Activated CD8-positive, alpha-beta memory T cell treated with anti-CD3 and anti-CD28 coated beads, Interleukin-2, amount 50 U/mL, for 1 hour (primary cell): ENCODE results near the gene CDKN2D.

Source experiments
- DNase-seq: peaks from one replicate; pipeline ENCODE4 v3.0.0-alpha.2; 2020; ENCODE audit errors: extremely low read depth

The CDKN2D gene

DNA sequence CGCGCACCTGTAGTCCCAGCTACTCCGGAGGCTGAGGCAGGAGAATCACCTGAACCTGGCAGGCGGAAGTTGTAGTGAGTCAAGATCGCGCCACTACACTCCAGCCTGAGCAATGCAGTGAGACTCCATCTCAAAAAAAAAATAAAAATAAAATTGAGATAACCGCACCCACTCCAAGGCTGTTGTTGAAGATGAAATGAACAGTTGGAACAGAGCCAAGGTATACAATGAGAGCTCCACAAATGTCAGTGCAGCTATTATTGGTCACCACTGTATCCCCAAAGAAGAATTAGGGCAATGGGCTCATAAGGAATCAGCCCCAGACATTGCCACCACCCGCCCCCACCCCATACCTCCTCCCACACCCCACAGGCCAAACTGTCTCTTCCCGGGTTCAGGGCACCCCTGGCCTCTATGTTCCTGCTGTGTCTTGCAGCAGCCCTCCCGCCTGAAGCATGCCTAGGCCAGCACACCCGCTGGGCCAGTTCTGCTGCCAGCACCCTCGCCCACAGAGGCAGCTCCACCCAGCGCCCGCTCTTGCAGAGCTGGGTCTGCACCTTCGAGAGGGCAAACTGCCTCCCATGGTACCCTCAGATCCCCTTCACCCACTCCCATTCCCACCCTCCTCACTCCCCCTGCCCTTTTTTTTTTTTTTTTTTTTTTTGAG lies 48.0 kb downstream of the CDKN2D start:
- no peak for DNase-seq

DNA sequence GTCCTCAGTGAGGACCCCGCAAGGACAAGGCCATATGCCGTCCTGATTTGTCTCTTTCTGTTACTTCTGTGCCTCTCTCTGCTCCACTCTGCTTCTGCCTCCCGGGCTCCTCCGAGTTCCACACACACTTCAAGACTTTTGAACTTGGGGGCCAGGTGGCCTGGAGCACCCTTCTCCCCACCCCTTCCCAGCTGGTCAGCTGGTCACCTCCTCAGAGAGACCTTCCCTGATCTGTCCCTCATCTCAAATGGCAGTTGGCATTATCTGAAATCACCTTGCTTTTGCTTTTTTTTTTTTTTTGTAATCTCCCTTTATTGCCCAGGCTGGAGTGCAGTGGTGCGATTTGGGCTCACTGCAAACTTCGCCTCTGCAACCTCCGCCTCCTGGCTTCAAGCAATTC lies 49.4 kb downstream of the CDKN2D start:
- DNase-seq, result no peak

DNA sequence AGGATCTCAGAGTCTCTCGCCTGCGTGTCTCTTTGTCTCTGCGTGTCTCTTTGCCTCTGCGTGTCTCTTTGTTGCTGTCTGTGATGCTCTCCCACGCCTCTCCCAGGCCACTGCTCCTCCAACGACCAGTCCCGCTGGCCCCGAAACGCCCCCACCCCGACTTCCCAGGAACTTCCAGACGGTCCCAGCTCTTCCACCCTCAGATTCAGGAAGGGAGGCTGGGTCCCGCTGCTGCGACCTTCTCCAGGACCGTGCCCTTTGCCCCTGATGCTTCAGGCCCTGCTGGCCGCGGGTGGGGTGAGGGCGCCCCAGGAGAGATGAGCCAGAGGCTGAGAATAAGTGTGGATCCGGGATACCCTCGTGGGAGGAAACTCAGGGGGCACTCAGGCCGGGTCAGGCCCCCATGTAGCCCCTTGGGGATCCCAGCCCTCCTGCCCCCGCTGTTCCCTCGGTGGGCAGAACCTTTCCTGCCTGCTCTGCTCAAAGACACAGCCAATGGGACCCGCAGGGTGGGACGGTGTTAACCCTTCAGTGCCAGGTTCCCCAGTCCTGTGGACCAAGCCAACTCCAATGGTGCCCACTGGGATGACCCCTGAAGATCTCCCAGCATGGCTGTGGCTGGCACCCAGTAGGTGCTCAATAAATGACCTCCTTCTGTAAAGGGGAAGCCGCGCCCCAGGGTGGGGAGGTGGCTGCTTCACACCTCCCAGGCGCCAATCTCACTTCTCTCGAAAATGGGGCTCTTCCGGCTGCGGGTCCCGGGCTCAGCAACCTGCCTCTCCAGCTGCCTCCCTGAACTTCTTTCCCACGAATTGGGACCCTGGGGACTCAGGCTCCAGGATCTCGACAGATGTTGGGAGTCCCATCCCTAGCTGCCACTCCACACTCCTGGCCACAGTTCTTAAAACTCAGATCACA lies 50.1 kb downstream of the CDKN2D start:
- DNase-seq, result no peak

DNA sequence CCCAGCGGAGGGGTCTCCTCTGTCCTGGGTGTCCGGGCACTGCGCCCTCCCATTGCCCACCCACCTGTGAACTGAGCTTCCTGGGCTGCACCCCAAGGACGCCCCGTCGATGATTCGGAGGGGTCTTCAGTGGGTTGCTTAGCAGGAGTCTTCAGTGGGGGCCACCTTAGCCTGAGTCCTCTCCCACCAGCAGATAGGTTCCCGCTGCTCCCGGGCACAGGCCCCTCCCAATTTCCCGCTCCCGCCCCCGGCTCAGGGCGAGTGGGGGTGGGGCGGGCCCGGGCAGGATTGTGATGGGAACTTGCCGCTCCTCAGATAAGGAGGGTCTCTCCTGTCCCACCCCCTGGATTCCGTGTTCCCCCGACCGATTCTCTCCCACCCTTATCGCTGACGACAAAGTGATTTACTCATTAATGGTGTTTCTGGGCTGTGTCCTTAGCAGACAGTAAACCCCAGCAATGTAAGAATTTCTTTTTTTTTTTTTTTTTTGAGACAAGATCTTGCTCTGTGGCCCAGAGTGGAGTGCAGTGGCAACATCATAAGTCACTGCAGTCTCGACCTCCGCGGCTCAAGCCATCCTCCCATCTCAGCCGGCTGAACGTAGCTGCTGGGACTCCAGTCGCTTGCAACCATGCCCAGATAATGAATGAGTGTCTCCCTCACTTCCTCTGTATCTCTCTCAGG lies 50.9 kb downstream of the CDKN2D start:
- DNase-seq, result no peak

DNA sequence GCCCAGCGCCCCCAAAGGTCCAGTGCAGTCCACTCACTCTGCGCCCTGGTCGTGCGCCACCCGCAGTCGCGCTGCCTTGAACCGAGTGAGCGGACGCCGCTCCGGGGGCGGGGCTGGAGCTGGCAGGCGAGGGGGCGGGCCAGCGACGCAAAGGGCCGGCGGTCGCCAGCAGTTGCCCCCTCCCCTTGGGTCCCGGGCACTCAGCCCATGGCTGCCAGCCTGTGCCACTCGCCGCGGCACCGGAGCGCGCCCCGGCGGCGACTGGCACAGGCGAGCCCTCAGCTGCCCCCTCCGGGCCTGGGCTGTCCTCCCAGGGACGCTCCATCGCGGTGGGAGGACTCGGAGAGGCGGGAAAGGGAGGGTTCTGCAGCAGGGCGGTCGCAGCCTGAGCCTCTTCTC lies 51.4 kb downstream of the CDKN2D start, which contains the start of gene S1PR5:
S1PR5 (minus strand) TSS at position 87 of the 399 bp plus-strand sequence. CDS start 2,436 bp downstream, outside the sequence.
- DNase-seq, result no peak

DNA sequence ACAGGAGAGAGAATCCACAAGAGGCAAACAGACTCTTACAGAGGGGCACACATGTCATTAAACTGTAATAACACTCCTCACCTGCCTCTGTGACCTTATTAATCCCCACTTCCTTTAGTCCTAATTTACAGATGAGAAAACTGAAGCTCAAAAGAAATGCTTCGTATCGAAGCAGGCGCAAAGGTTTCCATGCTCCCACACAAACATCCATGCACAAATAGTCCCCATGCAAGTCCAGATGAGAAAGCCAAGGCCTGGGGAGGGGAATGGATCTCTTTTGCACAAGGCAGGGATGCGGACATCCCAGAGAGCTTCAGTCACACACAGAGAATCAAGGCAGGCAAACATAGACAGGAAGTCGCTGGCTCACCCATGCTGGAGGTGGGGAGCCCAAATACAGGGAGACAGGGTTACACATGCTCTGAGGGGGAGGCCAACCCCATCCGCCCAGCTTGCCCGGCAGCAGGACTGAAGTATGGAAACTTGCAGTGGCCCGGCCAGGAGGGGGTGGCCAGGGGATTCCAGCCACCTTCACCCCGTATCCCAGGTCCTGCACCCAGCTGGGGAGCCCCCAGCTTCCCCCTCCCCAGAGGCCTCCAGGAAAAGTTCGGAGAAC lies 52.0 kb downstream of the CDKN2D start:
- no peak for DNase-seq
